ENCODE results near the gene MAP3K4.

Gene MAP3K4

GRCh38 chr6:160956300-160957035, 35.1 kb upstream of the MAP3K4 start:
- H3K4me1 ChIP-seq (ENCODE audit: control insufficient read depth, insufficient read depth, low read length, poor library complexity, severe bottlenecking), result no peaks in the 10 kb centered on the region
- WGBS, 2 experiments (ENCODE audit: insufficient coverage in 2 of 2), result 95% methylated on average over 6 to 8 of the region's 8 CpGs
- H3K9me3 ChIP-seq (ENCODE audit: control insufficient read depth, low read length), result no peaks in the 10 kb centered on the region
- H3K27ac ChIP-seq (ENCODE audit: low read depth, low read length, severe bottlenecking), result no peak overlapping the region
- H3K4me3 ChIP-seq (ENCODE audit: extremely low read depth, insufficient read depth, low read length, poor library complexity, severe bottlenecking), result no peak overlapping the region
- H3K36me3 ChIP-seq (ENCODE audit: control insufficient read depth, insufficient read depth, low read length), result no peaks in the 10 kb centered on the region

GRCh38 chr6:160959726-160960435, 31.7 kb upstream of the MAP3K4 start:
- H3K36me3 ChIP-seq (ENCODE audit: control insufficient read depth, insufficient read depth, low read length), result no peaks in the 10 kb centered on the region
- H3K4me3 ChIP-seq (ENCODE audit: extremely low read depth, insufficient read depth, low read length, poor library complexity, severe bottlenecking), result no peak overlapping the region
- H3K9me3 ChIP-seq (ENCODE audit: control insufficient read depth, low read length), result no peaks in the 10 kb centered on the region
- H3K4me1 ChIP-seq (ENCODE audit: control insufficient read depth, insufficient read depth, low read length, poor library complexity, severe bottlenecking), result no peaks in the 10 kb centered on the region
- no peak overlapping the region for H3K27ac ChIP-seq (ENCODE audit: low read depth, low read length, severe bottlenecking)
- WGBS, 2 experiments (ENCODE audit: insufficient coverage in 2 of 2), result 87 to 100% methylated on average over 5 to 6 of the region's 7 CpGs

- H3K4me3 ChIP-seq (ENCODE audit: extremely low read depth, insufficient read depth, low read length, poor library complexity, severe bottlenecking), result no peak overlapping the region
- H3K36me3 ChIP-seq (ENCODE audit: control insufficient read depth, insufficient read depth, low read length), result no peaks in the 10 kb centered on the region
- no peaks in the 10 kb centered on the region for H3K4me1 ChIP-seq (ENCODE audit: control insufficient read depth, insufficient read depth, low read length, poor library complexity, severe bottlenecking)
- H3K9me3 ChIP-seq (ENCODE audit: control insufficient read depth, low read length), result no peaks in the 10 kb centered on the region
- 79 to 80% methylated on average over 1 to 2 of the region's 3 CpGs for WGBS, 2 experiments (ENCODE audit: insufficient coverage in 2 of 2)
- H3K27ac ChIP-seq (ENCODE audit: low read depth, low read length, severe bottlenecking), result no peak overlapping the region
These were observed 30.7 kb upstream of the MAP3K4 start for GRCh38 chr6:160960839-160961238.

GRCh38 chr6:160962835-160963623, 28.5 kb upstream of the MAP3K4 start:
- Histone ChIP-seq H3K4me1 (ENCODE audit: control insufficient read depth, insufficient read depth, low read length, poor library complexity, severe bottlenecking) (no peaks in the 10 kb centered on the region), H3K36me3 (ENCODE audit: control insufficient read depth, insufficient read depth, low read length) (no peaks in the 10 kb centered on the region), H3K27ac (ENCODE audit: low read depth, low read length, severe bottlenecking) (no peak overlapping the region), H3K4me3 (ENCODE audit: extremely low read depth, insufficient read depth, low read length, poor library complexity, severe bottlenecking) (no peak overlapping the region), H3K9me3 (ENCODE audit: control insufficient read depth, low read length) (no peaks in the 10 kb centered on the region)
- 87 to 92% methylated on average over 10 to 12 of the region's 15 CpGs for WGBS, 2 experiments (ENCODE audit: insufficient coverage in 2 of 2)

GRCh38 chr6:160963651-160964050, 27.9 kb upstream of the MAP3K4 start:
- Histone ChIP-seq H3K4me3 (ENCODE audit: extremely low read depth, insufficient read depth, low read length, poor library complexity, severe bottlenecking) (no peak overlapping the region), H3K4me1 (ENCODE audit: control insufficient read depth, insufficient read depth, low read length, poor library complexity, severe bottlenecking) (no peaks in the 10 kb centered on the region), H3K9me3 (ENCODE audit: control insufficient read depth, low read length) (no peaks in the 10 kb centered on the region), H3K36me3 (ENCODE audit: control insufficient read depth, insufficient read depth, low read length) (no peaks in the 10 kb centered on the region), H3K27ac (ENCODE audit: low read depth, low read length, severe bottlenecking) (no peak overlapping the region)
- WGBS, 2 experiments (ENCODE audit: insufficient coverage in 2 of 2), result 83% methylated on average over 1 of the region's 8 CpGs; no CpG with 5 or more reads in 1 of the 2 experiments

GRCh38 chr6:160965893-160966292, 25.7 kb upstream of the MAP3K4 start:
- Histone ChIP-seq H3K9me3 (ENCODE audit: control insufficient read depth, low read length) (no peaks in the 10 kb centered on the region), H3K4me1 (ENCODE audit: control insufficient read depth, insufficient read depth, low read length, poor library complexity, severe bottlenecking) (no peaks in the 10 kb centered on the region), H3K27ac (ENCODE audit: low read depth, low read length, severe bottlenecking) (no peak overlapping the region), H3K36me3 (ENCODE audit: control insufficient read depth, insufficient read depth, low read length) (no peaks in the 10 kb centered on the region), H3K4me3 (ENCODE audit: extremely low read depth, insufficient read depth, low read length, poor library complexity, severe bottlenecking) (no peak overlapping the region)
- WGBS, 2 experiments (ENCODE audit: insufficient coverage in 2 of 2), result 82 to 96% methylated on average over 3 to 5 of the region's 5 CpGs

- H3K27ac ChIP-seq (ENCODE audit: low read depth, low read length, severe bottlenecking), result no peak overlapping the region
- no peaks in the 10 kb centered on the region for H3K36me3 ChIP-seq (ENCODE audit: control insufficient read depth, insufficient read depth, low read length)
- 93 to 94% methylated on average over 5 to 7 of the region's 7 CpGs for WGBS, 2 experiments (ENCODE audit: insufficient coverage in 2 of 2)
- H3K4me3 ChIP-seq (ENCODE audit: extremely low read depth, insufficient read depth, low read length, poor library complexity, severe bottlenecking), result no peak overlapping the region
- no peaks in the 10 kb centered on the region for H3K4me1 ChIP-seq (ENCODE audit: control insufficient read depth, insufficient read depth, low read length, poor library complexity, severe bottlenecking)
- H3K9me3 ChIP-seq (ENCODE audit: control insufficient read depth, low read length), result no peaks in the 10 kb centered on the region
These were observed 24.9 kb upstream of the MAP3K4 start for GRCh38 chr6:160966493-160967229.

GRCh38 chr6:160967351-160967750, 24.2 kb upstream of the MAP3K4 start:
- Histone ChIP-seq H3K27ac (ENCODE audit: low read depth, low read length, severe bottlenecking) (no peak overlapping the region), H3K36me3 (ENCODE audit: control insufficient read depth, insufficient read depth, low read length) (no peaks in the 10 kb centered on the region), H3K4me3 (ENCODE audit: extremely low read depth, insufficient read depth, low read length, poor library complexity, severe bottlenecking) (no peak overlapping the region), H3K9me3 (ENCODE audit: control insufficient read depth, low read length) (no peaks in the 10 kb centered on the region), H3K4me1 (ENCODE audit: control insufficient read depth, insufficient read depth, low read length, poor library complexity, severe bottlenecking) (no peaks in the 10 kb centered on the region)
- WGBS, 2 experiments (ENCODE audit: insufficient coverage in 2 of 2), result 75 to 90% methylated on average over 2 of the region's 4 CpGs

GRCh38 chr6:160967833-160968232, 23.7 kb upstream of the MAP3K4 start:
- Histone ChIP-seq H3K4me3 (ENCODE audit: extremely low read depth, insufficient read depth, low read length, poor library complexity, severe bottlenecking) (no peak overlapping the region), H3K27ac (ENCODE audit: low read depth, low read length, severe bottlenecking) (no peak overlapping the region), H3K36me3 (ENCODE audit: control insufficient read depth, insufficient read depth, low read length) (no peaks in the 10 kb centered on the region), H3K9me3 (ENCODE audit: control insufficient read depth, low read length) (no peaks in the 10 kb centered on the region), H3K4me1 (ENCODE audit: control insufficient read depth, insufficient read depth, low read length, poor library complexity, severe bottlenecking) (no peaks in the 10 kb centered on the region)
- no CpG with 5 or more reads among the region's 1 CpG for WGBS, 2 experiments (ENCODE audit: insufficient coverage in 2 of 2)

- no peaks in the 10 kb centered on the region for H3K9me3 ChIP-seq (ENCODE audit: control insufficient read depth, low read length)
- peaks cover 11% of the 10 kb centered on the region for H3K4me1 ChIP-seq (ENCODE audit: control insufficient read depth, insufficient read depth, low read length, poor library complexity, severe bottlenecking)
- no peak overlapping the region for H3K4me3 ChIP-seq (ENCODE audit: extremely low read depth, insufficient read depth, low read length, poor library complexity, severe bottlenecking)
- WGBS, 2 experiments (ENCODE audit: insufficient coverage in 2 of 2), result 83% methylated on average over 1 of the region's 1 CpG
- no peak overlapping the region for H3K27ac ChIP-seq (ENCODE audit: low read depth, low read length, severe bottlenecking)
- no peaks in the 10 kb centered on the region for H3K36me3 ChIP-seq (ENCODE audit: control insufficient read depth, insufficient read depth, low read length)
These were observed 20.4 kb upstream of the MAP3K4 start for GRCh38 chr6:160971171-160971570.

Measured in mesodermal cell (in vitro differentiated cells).